HG03103 (cell line): ENCODE results near the gene RPF1.
"Not testable (repeated sequence)": the region's sequence is repeated elsewhere in the genome, so short reads cannot be mapped to it uniquely, and the experiment has no call there.

ENCODE experiments used
- ATAC-seq: cut with Tn5 transposase; IDR thresholded peaks from one replicate; pipeline ENCODE4 v1.9.1; 2021; ENCODE audit warnings: low read depth; ENCODE audit not compliant: unreplicated experiment

The RPF1 gene

DNA sequence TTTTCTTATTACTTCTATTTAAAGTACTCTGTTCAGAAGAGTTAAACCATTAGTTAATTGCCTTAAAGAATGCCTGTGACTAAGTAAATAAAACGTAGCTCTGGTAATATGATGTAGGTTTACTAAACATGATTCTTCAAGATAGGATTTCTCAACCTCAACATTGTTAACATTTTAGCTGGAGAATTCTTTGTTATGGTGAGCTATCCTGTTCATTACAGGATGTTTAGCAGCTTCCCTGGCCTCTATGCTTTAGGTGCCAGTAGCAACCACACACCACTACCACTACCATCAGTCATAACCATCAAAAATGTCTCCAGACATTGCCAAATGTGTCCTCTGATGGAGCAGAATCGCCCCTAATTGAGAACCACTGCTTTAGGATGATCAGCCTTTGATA lies 10.7 kb downstream of the RPF1 start:
- ATAC-seq: no peak

DNA sequence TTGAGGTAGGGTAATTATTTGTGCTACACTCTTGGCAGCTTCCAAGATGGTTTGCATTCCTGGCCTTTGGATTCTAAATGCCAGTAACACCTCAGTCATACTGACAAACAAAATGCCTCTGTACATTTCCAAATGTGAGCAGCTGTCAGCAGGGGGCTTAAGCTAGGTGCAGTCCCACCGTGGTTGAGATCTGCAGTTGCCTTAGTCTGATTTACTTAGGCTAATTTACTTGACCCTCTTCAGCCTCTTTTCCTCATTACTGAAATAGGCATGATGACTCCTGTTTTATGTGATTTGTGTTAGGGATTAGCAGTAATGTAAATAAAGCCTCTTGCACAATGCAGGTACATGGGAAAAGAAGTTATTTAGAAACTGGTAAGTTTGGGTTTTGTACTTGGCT lies 13.7 kb downstream of the RPF1 start:
- no peak for ATAC-seq

GRCh38 chr1:84493747-84494146 lies 14.7 kb downstream of the RPF1 start:
- no peak for ATAC-seq

DNA sequence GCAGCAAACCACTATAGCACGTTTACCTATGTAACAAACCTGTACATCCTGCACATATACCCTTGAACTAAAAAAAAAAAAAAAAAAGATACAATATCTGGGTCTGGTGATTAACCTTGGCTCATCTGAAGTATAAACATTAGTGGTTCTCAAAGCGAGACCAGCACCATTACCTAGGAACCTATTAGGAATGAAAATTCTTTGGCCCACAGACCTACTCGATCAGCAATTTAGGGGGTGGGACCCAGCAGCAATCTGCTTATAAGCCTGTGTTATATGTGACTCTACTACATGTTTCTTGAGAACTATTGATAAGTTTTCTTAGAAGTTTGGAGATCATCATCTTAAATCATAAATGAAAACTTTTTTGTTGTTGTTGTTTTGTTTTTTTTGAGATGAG lies 17.4 kb downstream of the RPF1 start:
- ATAC-seq: no peak

DNA sequence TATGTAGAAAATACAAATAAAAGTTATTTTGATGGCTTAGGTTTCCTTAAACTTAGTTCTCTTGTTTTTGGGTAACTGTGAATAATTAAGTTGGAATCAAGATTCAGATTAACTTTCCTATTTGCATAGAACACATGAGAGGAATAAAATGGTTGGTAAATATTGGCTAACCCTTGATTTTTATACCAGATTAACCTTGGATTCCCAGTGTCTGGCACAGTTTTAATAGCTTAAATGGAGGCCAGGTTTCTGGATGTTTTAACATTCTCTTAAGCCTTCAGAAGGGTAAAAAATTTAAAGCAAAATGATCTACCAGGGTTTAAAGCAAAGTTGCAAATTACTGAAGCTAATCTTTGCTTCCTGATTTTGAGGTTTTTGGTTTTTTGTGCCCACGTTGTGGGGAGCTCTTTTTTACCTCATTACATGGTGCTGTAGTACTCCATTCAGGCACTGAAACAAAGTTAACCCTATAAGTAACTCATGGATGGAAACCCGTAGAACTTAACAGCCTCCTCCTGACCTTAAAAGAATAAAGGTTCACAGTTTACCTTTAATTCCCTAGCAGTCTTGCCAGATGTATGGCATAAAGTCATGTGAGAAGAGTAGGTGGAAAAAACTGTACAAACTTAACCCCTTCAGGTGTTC lies 18.7 kb downstream of the RPF1 start:
- ATAC-seq: no peak

GRCh38 chr1:84502927-84503326 lies 23.9 kb downstream of the RPF1 start:
- ATAC-seq: no peak

DNA sequence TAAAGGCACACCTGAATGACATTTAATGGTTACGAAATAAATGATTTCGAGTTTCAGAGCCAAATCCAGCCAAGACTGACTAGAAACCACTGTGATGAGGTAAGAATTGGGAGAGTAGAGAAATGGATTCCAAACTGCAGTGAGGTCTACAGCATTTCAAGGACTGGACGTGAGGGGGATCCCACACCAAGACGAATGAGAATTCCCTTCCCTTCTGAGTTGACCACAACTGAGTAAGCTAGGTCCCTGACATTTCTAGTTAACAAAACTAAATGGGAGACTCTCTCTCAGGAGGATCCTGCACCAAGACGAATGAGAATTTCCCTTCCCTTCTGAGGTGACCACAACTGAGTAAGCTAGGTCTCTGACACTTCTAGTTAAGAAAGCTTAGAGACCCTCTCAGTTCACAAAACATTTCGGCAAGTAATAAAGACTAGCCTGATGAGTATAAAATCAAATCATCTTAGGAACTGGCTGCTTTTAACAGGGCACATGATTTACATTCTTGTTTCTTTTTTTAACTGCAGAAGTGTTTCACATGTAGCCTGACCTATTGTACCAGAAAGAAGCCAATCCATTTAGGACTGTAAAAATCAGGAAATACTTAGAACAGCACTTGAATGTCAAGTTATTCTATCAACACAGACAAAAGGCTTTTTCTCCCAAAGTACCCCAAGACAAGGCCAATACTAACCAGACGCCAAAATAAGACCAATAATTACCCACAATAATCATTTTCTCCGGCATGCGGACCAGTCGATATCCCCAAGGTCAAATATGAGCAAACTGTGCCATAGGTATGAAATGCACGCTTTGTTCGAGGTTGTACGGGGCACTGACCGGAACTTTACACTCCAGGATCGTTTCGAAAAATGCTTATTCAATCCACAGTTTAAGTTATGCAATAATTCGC lies 25.8 kb downstream of the RPF1 start:
- ATAC-seq: no peak

DNA sequence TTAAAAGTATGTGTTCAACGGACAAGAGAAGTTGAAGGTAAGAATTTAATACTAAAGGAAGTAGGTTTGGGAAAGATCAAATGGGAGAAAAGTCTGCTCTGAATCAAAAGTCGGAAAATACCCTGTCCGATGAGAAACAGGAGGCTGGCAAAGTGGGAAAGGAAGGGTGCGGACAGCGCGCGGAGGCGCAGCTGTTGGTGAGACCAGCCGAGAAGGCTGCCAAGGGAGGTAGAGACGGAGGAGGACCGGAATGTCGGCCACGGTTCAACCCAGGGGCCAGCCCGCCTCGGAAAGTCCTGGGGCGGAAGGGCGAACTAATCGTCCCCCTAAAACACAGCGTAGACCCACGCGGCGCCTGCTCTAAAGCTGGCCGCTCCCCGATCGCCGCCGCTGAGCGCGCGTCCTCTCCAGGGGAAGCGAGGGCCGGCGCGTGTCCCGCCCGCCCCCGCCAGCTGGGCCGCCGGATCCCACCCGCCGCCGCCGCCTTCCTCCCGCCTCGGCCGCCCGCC lies 26.5 kb downstream of the RPF1 start:
- ATAC-seq: peak; percentile 21

DNA sequence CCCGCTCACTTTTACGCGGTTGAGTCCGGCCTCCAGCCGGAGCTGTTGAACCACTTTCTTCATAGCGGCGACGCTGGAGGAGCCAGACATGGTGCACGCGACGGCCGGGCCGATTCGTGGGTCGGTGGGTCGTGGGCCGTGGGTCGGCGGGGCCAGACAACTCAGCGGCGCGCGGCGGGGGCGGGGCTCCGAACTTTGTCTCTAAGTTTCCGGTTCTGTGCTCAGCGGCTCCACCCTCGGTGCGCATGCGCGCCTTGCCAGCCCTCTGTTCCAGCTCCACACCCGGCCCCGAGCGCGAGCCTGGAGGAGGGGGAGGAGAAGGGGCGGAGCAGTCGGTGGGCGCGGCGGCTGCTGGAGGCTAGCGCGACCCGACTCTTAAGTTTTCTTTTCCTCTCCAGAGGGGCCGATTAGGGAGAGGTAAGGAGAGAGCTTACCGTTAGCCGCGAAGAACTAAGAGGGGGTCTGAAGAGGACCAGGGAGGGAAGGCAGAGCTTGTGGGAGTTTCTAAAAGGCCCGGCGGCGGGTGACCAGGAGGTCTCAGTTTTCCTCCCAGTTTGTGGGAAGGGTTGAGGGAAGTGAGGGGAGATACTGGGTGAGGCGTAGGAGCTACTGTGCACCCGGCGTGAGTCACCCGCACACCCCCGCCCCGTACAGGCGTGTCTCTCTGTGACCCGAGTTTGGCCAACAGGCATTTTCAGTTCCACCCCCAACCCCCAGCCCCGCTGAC lies 27.1 kb downstream of the RPF1 start, which contains the start of the genes GNG5 and SPATA1:
Gene GNG5, minus strand, starts transcription at position 580 of the 727 bp plus-strand sequence. Its CDS starts 490 bp downstream, at position 90.
Gene SPATA1, plus strand, starts transcription at position 385 of the 727 bp plus-strand sequence. CDS start 9,974 bp downstream, outside the sequence.
- ATAC-seq: peak; percentile 79

DNA sequence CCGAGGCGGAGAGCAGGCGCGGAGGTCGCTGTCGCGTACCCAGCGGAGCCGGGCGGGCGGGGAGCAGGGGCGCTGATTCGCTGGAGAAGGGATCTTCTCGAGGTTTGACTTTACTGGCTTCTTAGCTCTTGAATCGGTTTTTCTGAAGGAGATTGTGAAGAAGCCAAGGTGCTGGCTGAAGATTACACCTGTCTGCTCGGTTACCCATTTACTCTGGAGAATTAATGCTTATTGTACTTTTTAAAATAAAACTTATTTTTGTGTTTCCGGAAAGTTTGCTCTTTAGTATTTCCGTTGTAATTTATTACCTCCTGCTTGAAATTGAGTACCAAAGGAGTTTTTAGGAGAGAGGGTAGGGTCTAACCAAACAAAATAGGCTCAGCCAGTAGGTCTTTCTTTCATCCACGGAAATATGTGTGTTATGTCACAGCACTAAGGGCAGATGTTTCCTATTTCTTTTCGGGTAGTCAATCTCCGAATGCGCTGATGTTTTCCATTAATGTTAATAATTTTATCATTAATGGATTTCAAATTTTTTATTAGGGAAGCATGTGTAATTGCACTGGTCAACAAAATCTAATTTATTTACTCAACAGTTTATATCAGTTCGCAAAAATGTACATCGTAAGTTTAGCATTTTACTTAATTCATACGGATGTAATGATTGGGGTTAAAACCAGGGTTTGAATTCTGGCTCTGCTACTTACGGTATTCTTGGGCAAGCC lies 27.8 kb downstream of the RPF1 start:
- ATAC-seq: no peak

GRCh38 chr1:84507887-84508286 lies 28.8 kb downstream of the RPF1 start:
- not testable (repeated sequence) for ATAC-seq

GRCh38 chr1:84508510-84508909 lies 29.4 kb downstream of the RPF1 start:
- ATAC-seq: no peak

GRCh38 chr1:84509029-84509428 lies 30.0 kb downstream of the RPF1 start:
- no peak for ATAC-seq

DNA sequence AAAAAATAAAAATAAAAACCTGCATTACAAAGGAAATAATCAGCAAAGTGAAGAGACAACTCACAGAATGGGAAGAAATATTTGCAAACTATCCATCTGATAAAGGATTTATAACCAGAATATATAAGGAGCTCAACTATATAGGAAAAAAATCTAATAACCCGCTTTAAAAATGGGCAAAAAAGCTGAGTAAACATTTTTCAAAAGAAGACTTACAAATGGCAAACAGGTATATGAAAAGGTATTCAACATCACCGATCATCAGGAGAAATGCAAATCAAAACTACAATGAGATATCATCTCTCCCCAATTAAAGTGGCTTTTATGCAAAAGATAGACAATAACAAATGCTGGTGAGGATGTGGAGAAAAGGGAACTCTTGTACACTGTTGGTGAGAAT lies 31.1 kb downstream of the RPF1 start:
- no peak for ATAC-seq

DNA sequence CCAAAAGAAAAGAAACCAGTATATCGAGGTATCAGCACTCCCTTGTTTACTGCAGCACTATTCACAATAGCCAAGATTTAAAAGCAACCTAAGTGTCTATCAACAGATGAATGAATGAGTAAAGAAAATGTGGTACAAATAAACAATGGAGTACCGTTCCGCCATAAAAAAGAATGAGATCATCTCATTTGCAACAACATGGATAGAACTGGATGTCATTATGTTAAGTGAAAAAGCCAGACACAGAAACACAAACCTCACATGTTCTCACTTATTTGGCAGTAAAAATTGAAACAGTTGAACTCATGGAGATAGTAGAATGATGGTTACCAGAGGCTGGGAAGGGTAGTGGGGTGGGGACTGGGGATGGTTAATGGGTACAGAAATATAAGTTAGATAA lies 31.6 kb downstream of the RPF1 start:
- no peak for ATAC-seq

DNA sequence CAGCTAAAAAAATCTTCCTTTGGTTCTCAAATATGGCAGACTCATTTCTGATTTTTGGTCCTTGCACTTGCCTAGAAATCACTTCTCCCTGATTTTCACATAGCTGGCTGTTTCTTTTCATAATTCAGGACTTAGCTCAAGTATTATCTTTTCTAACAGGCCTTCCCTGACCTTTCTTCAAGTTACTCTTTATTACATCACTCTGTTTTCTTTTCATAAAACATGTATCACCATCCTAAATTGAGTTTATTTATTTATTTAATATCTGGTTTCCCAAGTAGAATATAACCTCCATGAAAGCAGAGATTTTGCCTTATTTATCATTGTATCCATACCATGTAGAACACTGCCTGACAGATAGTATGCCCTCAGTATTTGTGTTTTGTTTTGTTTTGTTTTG lies 45.5 kb downstream of the RPF1 start:
- no peak for ATAC-seq

GRCh38 chr1:84525779-84526178 lies 46.7 kb downstream of the RPF1 start:
- no peak for ATAC-seq

GRCh38 chr1:84538599-84538998 lies 59.5 kb downstream of the RPF1 start:
- no peak for ATAC-seq

DNA sequence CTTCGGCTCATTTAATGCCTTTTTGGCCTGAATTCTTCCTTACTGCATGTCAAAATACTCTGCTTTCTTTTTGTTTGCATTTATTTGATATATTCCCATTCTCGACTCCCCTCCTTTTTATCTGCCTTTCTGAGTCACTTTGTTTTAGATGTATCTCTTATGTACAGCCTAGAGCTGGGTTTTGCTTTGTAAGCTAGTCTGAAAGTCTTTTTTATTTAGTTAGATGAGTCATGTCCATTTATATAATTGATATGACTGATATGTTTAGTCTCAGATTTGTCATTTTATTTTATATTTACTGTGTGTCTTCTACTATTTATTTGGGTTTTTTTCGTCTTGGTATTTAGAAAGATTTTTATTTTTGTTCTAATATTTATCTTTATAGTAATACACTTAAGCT lies 60.9 kb downstream of the RPF1 start:
- no peak for ATAC-seq

DNA sequence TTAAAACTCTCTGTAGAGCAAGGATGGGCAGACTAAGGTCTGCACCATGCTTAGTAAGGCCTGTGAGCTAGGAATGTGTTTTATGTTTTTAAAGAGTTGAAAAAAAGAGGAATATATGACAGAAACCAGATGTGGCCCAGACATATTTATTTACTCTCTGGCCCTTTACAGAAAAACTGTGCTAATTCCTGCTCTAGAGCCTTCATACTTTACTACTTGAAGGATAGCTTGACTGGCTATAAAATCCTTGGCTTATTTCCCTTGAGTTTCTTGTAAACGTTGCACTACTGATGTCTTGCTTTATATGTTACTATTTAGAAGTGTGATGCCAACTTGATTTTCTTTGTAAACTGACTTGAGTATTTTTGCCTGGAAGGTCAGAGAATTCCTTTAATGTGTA lies 61.7 kb downstream of the RPF1 start:
- ATAC-seq: no peak
